GM12875 (cell line): Measurements from ENCODE around the gene FAM32A.

Source experiments
- H3K4me3 ChIP-seq: one replicate; pipeline ENCODE4 v1.5.1; 2011; ENCODE audit warnings: low read depth, low read length, control low read depth
- CTCF ChIP-seq: IDR thresholded peaks from 2 replicates; pipeline ENCODE4 v1.5.1; 2011; ENCODE audit warnings: low read depth, mild to moderate bottlenecking, control low read depth, inconsistent platforms, low read length, moderate library complexity, borderline replicate concordance; ENCODE audit not compliant: insufficient read depth

The FAM32A gene

GRCh38 chr19:16225279-16226183, 40.3 kb downstream of the FAM32A start:
- TF ChIP-seq CTCF: no peak
- no peak overlapping the region for H3K4me3 ChIP-seq

- TF ChIP-seq CTCF: no peak
- no peak overlapping the region for H3K4me3 ChIP-seq
Observed at GRCh38 chr19:16226184-16226591, 41.0 kb downstream of the FAM32A start.

- H3K4me3 ChIP-seq: no peak overlapping the region
Observed at GRCh38 chr19:16226878-16227836, 41.9 kb downstream of the FAM32A start.

GRCh38 chr19:16227837-16228636, 42.8 kb downstream of the FAM32A start:
- no peak for TF ChIP-seq CTCF
- H3K4me3 ChIP-seq: no peak overlapping the region

More at GRCh38 chr19:16226878-16227836, 41.9 kb downstream of the FAM32A start:
- TF ChIP-seq CTCF: no peak

GRCh38 chr19:16228637-16229321, 43.6 kb downstream of the FAM32A start:
- H3K4me3 ChIP-seq: no peak overlapping the region
- no peak for TF ChIP-seq CTCF

GRCh38 chr19:16229322-16229641, 44.1 kb downstream of the FAM32A start:
- no peak overlapping the region for H3K4me3 ChIP-seq
- no peak for TF ChIP-seq CTCF
